HG02678 (cell line): ENCODE data around the gene IRAG1.

Experiments
- ATAC-seq: cut with Tn5 transposase; IDR thresholded peaks from one replicate; pipeline ENCODE4 v1.9.1; 2021; ENCODE audit warnings: mild to moderate bottlenecking, moderate library complexity; ENCODE audit not compliant: unreplicated experiment

The IRAG1 gene

GRCh38 chr11:10646005-10646404, 47.5 kb downstream of the IRAG1 start:
- ATAC-seq: no peak

- ATAC-seq: no peak
These were observed 48.3 kb downstream of the IRAG1 start for GRCh38 chr11:10645212-10645795.
